ENCODE results near the gene GHR. TPM values are rescaled to one million over a fixed set of nuclear protein-coding genes. Genes with fewer than 3 reads are reported as not detected.

Gene GHR
- polyA plus RNA-seq, 1 donor from 2014 or later = 0.31 TPM

DNA sequence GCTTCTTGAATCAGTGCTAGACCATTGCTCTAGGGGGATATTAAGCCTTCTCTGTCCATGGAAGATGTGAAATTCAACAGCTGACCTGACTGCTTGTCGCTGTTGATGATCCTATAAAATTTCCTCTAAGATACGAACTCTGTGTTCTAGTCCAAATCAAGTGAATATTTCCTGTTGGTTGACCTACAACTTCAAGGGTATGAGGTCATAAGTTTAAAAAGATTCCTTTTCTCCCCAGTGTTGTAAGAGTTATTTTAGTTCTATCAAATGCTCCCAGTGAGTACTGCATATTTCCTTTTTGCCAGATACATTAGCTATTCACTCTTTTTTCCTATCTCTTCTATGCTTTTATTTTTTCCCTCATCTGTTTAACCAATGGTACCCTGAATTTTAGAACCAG, 230.5 kb downstream of the GHR start:
- TF ChIP-seq MXI1 (conservative IDR thresholded peaks at IDR 0.05; ENCODE audit: poor library complexity, severe bottlenecking) (no peak), RAD21 (conservative IDR thresholded peaks at IDR 0.05) (no peak), EP300 (conservative IDR thresholded peaks at IDR 0.05; ENCODE audit: poor library complexity, severe bottlenecking) (no peak), EZH2 (IDR thresholded peaks at IDR 0.05; ENCODE audit: borderline replicate concordance, insufficient read depth, low read length, poor library complexity, severe bottlenecking) (no peak), SMC3 (conservative IDR thresholded peaks at IDR 0.05; ENCODE audit: poor library complexity) (no peak), POLR2AphosphoS5 (IDR thresholded peaks at IDR 0.05) (no peak), TAF1 (IDR thresholded peaks at IDR 0.05; ENCODE audit: low read depth) (no peak)
- TF ChIP-seq, protein P1, sequence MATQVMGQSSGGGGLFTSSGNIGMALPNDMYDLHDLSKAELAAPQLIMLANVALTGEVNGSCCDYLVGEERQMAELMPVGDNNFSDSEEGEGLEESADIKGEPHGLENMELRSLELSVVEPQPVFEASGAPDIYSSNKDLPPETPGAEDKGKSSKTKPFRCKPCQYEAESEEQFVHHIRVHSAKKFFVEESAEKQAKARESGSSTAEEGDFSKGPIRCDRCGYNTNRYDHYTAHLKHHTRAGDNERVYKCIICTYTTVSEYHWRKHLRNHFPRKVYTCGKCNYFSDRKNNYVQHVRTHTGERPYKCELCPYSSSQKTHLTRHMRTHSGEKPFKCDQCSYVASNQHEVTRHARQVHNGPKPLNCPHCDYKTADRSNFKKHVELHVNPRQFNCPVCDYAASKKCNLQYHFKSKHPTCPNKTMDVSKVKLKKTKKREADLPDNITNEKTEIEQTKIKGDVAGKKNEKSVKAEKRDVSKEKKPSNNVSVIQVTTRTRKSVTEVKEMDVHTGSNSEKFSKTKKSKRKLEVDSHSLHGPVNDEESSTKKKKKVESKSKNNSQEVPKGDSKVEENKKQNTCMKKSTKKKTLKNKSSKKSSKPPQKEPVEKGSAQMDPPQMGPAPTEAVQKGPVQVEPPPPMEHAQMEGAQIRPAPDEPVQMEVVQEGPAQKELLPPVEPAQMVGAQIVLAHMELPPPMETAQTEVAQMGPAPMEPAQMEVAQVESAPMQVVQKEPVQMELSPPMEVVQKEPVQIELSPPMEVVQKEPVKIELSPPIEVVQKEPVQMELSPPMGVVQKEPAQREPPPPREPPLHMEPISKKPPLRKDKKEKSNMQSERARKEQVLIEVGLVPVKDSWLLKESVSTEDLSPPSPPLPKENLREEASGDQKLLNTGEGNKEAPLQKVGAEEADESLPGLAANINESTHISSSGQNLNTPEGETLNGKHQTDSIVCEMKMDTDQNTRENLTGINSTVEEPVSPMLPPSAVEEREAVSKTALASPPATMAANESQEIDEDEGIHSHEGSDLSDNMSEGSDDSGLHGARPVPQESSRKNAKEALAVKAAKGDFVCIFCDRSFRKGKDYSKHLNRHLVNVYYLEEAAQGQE (IDR thresholded peaks at IDR 0.05; ENCODE audit: borderline replicate concordance) = no peak
- TF ChIP-seq, protein P2, sequence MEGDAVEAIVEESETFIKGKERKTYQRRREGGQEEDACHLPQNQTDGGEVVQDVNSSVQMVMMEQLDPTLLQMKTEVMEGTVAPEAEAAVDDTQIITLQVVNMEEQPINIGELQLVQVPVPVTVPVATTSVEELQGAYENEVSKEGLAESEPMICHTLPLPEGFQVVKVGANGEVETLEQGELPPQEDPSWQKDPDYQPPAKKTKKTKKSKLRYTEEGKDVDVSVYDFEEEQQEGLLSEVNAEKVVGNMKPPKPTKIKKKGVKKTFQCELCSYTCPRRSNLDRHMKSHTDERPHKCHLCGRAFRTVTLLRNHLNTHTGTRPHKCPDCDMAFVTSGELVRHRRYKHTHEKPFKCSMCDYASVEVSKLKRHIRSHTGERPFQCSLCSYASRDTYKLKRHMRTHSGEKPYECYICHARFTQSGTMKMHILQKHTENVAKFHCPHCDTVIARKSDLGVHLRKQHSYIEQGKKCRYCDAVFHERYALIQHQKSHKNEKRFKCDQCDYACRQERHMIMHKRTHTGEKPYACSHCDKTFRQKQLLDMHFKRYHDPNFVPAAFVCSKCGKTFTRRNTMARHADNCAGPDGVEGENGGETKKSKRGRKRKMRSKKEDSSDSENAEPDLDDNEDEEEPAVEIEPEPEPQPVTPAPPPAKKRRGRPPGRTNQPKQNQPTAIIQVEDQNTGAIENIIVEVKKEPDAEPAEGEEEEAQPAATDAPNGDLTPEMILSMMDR (IDR thresholded peaks at IDR 0.05; ENCODE audit: poor library complexity, severe bottlenecking) = no peak
- H2AFZ ChIP-seq (ENCODE audit: low read depth, low read length) = no peak overlapping the region
- no peaks in the 10 kb centered on the region for H4K20me1 ChIP-seq (ENCODE audit: insufficient read depth)

DNA sequence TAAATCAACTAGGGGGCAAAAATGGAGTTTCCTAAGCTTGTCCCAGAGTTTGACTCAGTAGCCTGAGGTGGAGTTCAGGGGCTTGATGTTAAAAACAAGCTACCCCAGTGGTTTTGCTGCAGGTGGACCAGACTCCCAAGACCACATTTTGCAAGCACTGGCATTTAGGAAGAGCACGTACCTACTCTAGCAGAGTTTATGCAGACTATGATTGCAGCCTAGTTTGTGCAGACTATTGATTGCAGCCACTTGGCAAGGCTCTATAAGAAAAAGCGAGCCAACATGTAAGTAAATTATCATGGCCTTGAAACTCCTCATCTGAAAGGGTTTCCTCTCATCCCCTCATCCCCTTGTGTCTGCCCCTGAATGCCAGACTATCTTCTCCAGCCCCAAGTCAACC, 231.4 kb downstream of the GHR start:
- Histone ChIP-seq H2AFZ (ENCODE audit: low read depth, low read length) (no peak overlapping the region), H3F3A (ENCODE audit: insufficient read depth, low read length, poor library complexity, severe bottlenecking) (no peaks in the 10 kb centered on the region), H4K20me1 (ENCODE audit: insufficient read depth) (no peaks in the 10 kb centered on the region), H3K27me3 (ENCODE audit: insufficient read depth, low read depth, low read length) (no peaks in the 10 kb centered on the region), H3K4me2 (ENCODE audit: low read length) (no peak overlapping the region), H3K9me2 (ENCODE audit: insufficient read depth, low read length) (no peaks in the 10 kb centered on the region), H3K9me3 (ENCODE audit: low read length) (no peaks in the 10 kb centered on the region), H3K9ac (ENCODE audit: low read length) (no peak overlapping the region), H3K36me3 (ENCODE audit: insufficient read depth, low read length) (no peaks in the 10 kb centered on the region), H3K4me3 (ENCODE audit: low read length) (no peak overlapping the region), H3K27ac (ENCODE audit: low read length) (no peak overlapping the region), H3K79me2 (replicated peaks; ENCODE audit: insufficient read depth, low read length) (no peaks in the 10 kb centered on the region)
- TF ChIP-seq TAF1 (IDR thresholded peaks at IDR 0.05; ENCODE audit: low read depth) = no peak
- no peak for TF ChIP-seq POLR2AphosphoS5 (IDR thresholded peaks at IDR 0.05)
- no peak for TF ChIP-seq EP300 (conservative IDR thresholded peaks at IDR 0.05; ENCODE audit: poor library complexity, severe bottlenecking)
- TF ChIP-seq SMC3 (conservative IDR thresholded peaks at IDR 0.05; ENCODE audit: poor library complexity) = no peak
- TF ChIP-seq MXI1 (conservative IDR thresholded peaks at IDR 0.05; ENCODE audit: poor library complexity, severe bottlenecking) = no peak
- TF ChIP-seq, protein P1 (IDR thresholded peaks at IDR 0.05; ENCODE audit: borderline replicate concordance) = no peak
- no peak for TF ChIP-seq RAD21 (conservative IDR thresholded peaks at IDR 0.05)
- TF ChIP-seq, protein P2 (IDR thresholded peaks at IDR 0.05; ENCODE audit: poor library complexity, severe bottlenecking) = no peak
- TF ChIP-seq EZH2 (IDR thresholded peaks at IDR 0.05; ENCODE audit: borderline replicate concordance, insufficient read depth, low read length, poor library complexity, severe bottlenecking) = no peak

More for the DNA sequence above, 230.5 kb downstream of the GHR start:
- H3K9ac ChIP-seq (ENCODE audit: low read length) = no peak overlapping the region
- no peaks in the 10 kb centered on the region for H3F3A ChIP-seq (ENCODE audit: insufficient read depth, low read length, poor library complexity, severe bottlenecking)
- no peak overlapping the region for H3K4me3 ChIP-seq (ENCODE audit: low read length)
- H3K79me2 ChIP-seq (replicated peaks; ENCODE audit: insufficient read depth, low read length) = no peaks in the 10 kb centered on the region
- no peaks in the 10 kb centered on the region for H3K27me3 ChIP-seq (ENCODE audit: insufficient read depth, low read depth, low read length)
- no peaks in the 10 kb centered on the region for H3K36me3 ChIP-seq (ENCODE audit: insufficient read depth, low read length)
- no peak overlapping the region for H3K4me2 ChIP-seq (ENCODE audit: low read length)
- no peaks in the 10 kb centered on the region for H3K9me3 ChIP-seq (ENCODE audit: low read length)
- no peak overlapping the region for H3K27ac ChIP-seq (ENCODE audit: low read length)
- H3K9me2 ChIP-seq (ENCODE audit: insufficient read depth, low read length) = no peaks in the 10 kb centered on the region

Measured in neural cell (in vitro differentiated cells).